HepG2 (cell line): Measurements from ENCODE around the gene ADGRV1. TPM values are rescaled to one million over a fixed set of nuclear protein-coding genes. Genes with fewer than 3 reads are reported as not detected.

Source experiments
- ATAC-seq: fragments of 200-7000 bp; cut with Tn5 transposase; 3 replicates; pipeline ENCODE4 v1.9.1; 2020; ENCODE audit warnings: mild to moderate bottlenecking, moderate library complexity
- BruUV-seq: library from RNA; stranded (reverse); fragments of 400-500 nt; replicated peaks from 2 replicates; lab custom pipeline; 2021; lab: Mats Ljungman, UMichigan
- CTCF ChIA-PET: fragments of 300-600 bp; formaldehyde crosslinking; extraction: SDS; loops from one replicate; lab custom pipeline; 2021; ENCODE audit warnings: low total read pairs, inconsistent platforms, low intra/inter-chr PET ratio; lab: Yijun Ruan, JAX
- POLR2A ChIA-PET: fragments of 350-600 bp; sonication (Branson Sonifier 250); formaldehyde crosslinking; loops from one replicate; lab custom pipeline; 2020; ENCODE audit warnings: antibody characterized with exemption, inconsistent platforms; lab: Yijun Ruan, JAX
- DNase-seq: peaks from one replicate; pipeline ENCODE4 v3.0.0-alpha.2; 2015; ENCODE audit warnings: low spot score
- FAIRE-seq: peaks from 3 replicates; lab custom pipeline; 2011; peaks lifted over from hg19 to GRCh38; lab: Jason Lieb, UNC
- H2AFZ ChIP-seq: one replicate; pipeline ENCODE4 v1.6.1; 2011; ENCODE audit warnings: low read length, inconsistent platforms
- H3K27ac ChIP-seq: fragments of 300-600 bp; 3 replicates; pipeline ENCODE4 v1.8.0; 2011; ENCODE audit warnings: mixed run types, mild to moderate bottlenecking, mixed read lengths, low read length, inconsistent platforms; ENCODE audit not compliant: insufficient read depth; ENCODE audit errors: extremely low read length
- H3K27me3 ChIP-seq, 2 experiments: fragments of 200-600 bp in 1 of 2; 2 replicates in 1 of 2; 3 replicates in 1 of 2; pipeline versions ENCODE4 v1.6.0 to v1.8.0; 2011; ENCODE audit warnings: low read length in 2 of 2, mild to moderate bottlenecking in 2 of 2, moderate library complexity in 2 of 2, inconsistent platforms in 1 of 2; ENCODE audit not compliant: insufficient read depth in 2 of 2, control insufficient read depth in 1 of 2
- H3K36me3 ChIP-seq, 2 experiments: fragments of 200-600 bp in 1 of 2; replicated peaks in 1 of 2; 2 replicates in 1 of 2; 3 replicates in 1 of 2; pipeline versions ENCODE4 v1.5.1 to v1.8.0; 2011; ENCODE audit warnings: low read length in 2 of 2, inconsistent platforms in 1 of 2; ENCODE audit not compliant: insufficient read depth in 2 of 2, control insufficient read depth in 1 of 2
- H3K4me1 ChIP-seq: 2 replicates; pipeline ENCODE4 v1.5.1; 2012; ENCODE audit warnings: low read length, inconsistent platforms; ENCODE audit not compliant: insufficient read depth
- H3K4me2 ChIP-seq: 2 replicates; pipeline ENCODE4 v1.6.0; 2011; ENCODE audit warnings: low read depth, low read length, inconsistent platforms
- H3K4me3 ChIP-seq, 3 experiments: fragments of 200-600 bp in 1 of 3; sonication (generic), shearing (Covaris generic) in 1 of 3; replicated peaks in 1 of 3; 2 replicates each; pipeline ENCODE4 v1.5.1; 2011 to 2016; ENCODE audit warnings: low read length in 3 of 3, inconsistent platforms in 2 of 3, low read depth in 2 of 3, mild to moderate bottlenecking in 2 of 3, control low read depth in 1 of 3, mixed read lengths in 1 of 3; ENCODE audit not compliant: insufficient read depth in 1 of 3
- H3K79me2 ChIP-seq: one replicate; pipeline ENCODE4 v1.6.1; 2011; ENCODE audit warnings: low read length, inconsistent platforms; ENCODE audit not compliant: insufficient read depth
- H3K9ac ChIP-seq: 2 replicates; pipeline ENCODE4 v1.6.0; 2011; ENCODE audit warnings: mild to moderate bottlenecking, low read depth, low read length, inconsistent platforms; ENCODE audit not compliant: insufficient read depth
- H3K9me3 ChIP-seq: 2 replicates; pipeline ENCODE4 v1.5.1; 2012; ENCODE audit warnings: mild to moderate bottlenecking, low read length
- H4K20me1 ChIP-seq: 2 replicates; pipeline ENCODE4 v1.6.0; 2011; ENCODE audit warnings: inconsistent platforms, mild to moderate bottlenecking, low read length, moderate library complexity; ENCODE audit not compliant: insufficient read depth
- BCL6 ChIP-seq: IDR thresholded peaks from 2 replicates; pipeline ENCODE4 v1.6.1; 2016; ENCODE audit warnings: missing genetic modification reagents, missing compliant biosample characterization
- CBX1 ChIP-seq: IDR thresholded peaks from one replicate; pipeline ENCODE4 v1.6.1; 2016; ENCODE audit warnings: antibody characterized with exemption, low read depth
- CREB1 ChIP-seq, 2 experiments: fragments of 450-650 bp in 1 of 2; IDR thresholded peaks; 2 replicates each; pipeline ENCODE4 v1.6.1; 2016 to 2017; ENCODE audit warnings: control low read depth in 1 of 2, mild to moderate bottlenecking in 1 of 2, missing compliant biosample characterization in 1 of 2, missing genetic modification characterization in 1 of 2
- MAFK ChIP-seq, 2 experiments: IDR thresholded peaks in 1 of 2; conservative IDR thresholded peaks in 1 of 2; 2 replicates each; pipeline ENCODE4 v1.6.1; 2011; ENCODE audit warnings: improper control_type of control experiment in 2 of 2, low read length in 2 of 2
- NFE2L2 ChIP-seq: fragments of 150-350 bp; IDR thresholded peaks from 2 replicates; pipeline ENCODE4 v1.6.1; 2014; ENCODE audit warnings: low read length
- NKX3-1 ChIP-seq: sonication (generic); formaldehyde crosslinking; IDR thresholded peaks from 2 replicates; pipeline ENCODE4 v1.5.0; 2020; ENCODE audit warnings: missing genetic modification reagents
- SETDB1 ChIP-seq: sonication (generic); formaldehyde crosslinking; IDR thresholded peaks from 2 replicates; pipeline ENCODE4 v1.5.1; 2020; ENCODE audit warnings: missing genetic modification reagents, mild to moderate bottlenecking, borderline replicate concordance
- SKI ChIP-seq: fragments of 450-650 bp; IDR thresholded peaks from one replicate; pipeline ENCODE4 v1.6.1; 2018; ENCODE audit warnings: mild to moderate bottlenecking; ENCODE audit not compliant: partially characterized antibody
- SMAD9 ChIP-seq: sonication (generic); formaldehyde crosslinking; IDR thresholded peaks from 2 replicates; pipeline ENCODE4 v1.5.1; 2020; ENCODE audit warnings: mild to moderate bottlenecking, missing genetic modification reagents
- SMYD3 ChIP-seq: sonication (generic); formaldehyde crosslinking; IDR thresholded peaks from 2 replicates; pipeline ENCODE4 v1.8.1; 2023; ENCODE audit warnings: mild to moderate bottlenecking, missing genetic modification reagents
- TBX2 ChIP-seq: sonication (generic); formaldehyde crosslinking; IDR thresholded peaks from 2 replicates; pipeline ENCODE4 v1.5.0; 2020; ENCODE audit warnings: missing genetic modification reagents, mild to moderate bottlenecking, borderline replicate concordance
- TEAD3 ChIP-seq: optimal IDR thresholded peaks from 2 replicates; pipeline ENCODE3; 2016; ENCODE audit warnings: borderline replicate concordance
- ZFP36L1 ChIP-seq: sonication (generic); formaldehyde crosslinking; IDR thresholded peaks from 2 replicates; pipeline ENCODE4 v1.8.0; 2022; ENCODE audit warnings: mild to moderate bottlenecking, missing genetic modification reagents, moderate library complexity
- ZGPAT ChIP-seq: IDR thresholded peaks from 2 replicates; pipeline ENCODE4 v1.6.1; 2016; ENCODE audit warnings: mild to moderate bottlenecking
- ZMYM2 ChIP-seq: sonication (generic); formaldehyde crosslinking; IDR thresholded peaks from 2 replicates; pipeline ENCODE4 v1.8.0; 2022; ENCODE audit warnings: mild to moderate bottlenecking, missing genetic modification reagents
- ZNF12 ChIP-seq: sonication (generic); formaldehyde crosslinking; IDR thresholded peaks from 2 replicates; pipeline ENCODE4 v1.5.0; 2020; ENCODE audit warnings: missing genetic modification reagents
- WGBS: methylation state at CpG from one replicate; pipeline ENCODE4 v1.1.6; 2017; ENCODE audit warnings: low lambda C conversion rate; 5-methylcytosine and 5-hydroxymethylcytosine counted together
- in situ Hi-C: cut with HindIII; loops from 2 replicates; pipeline ENCODE4 v1.10.0; 2017; ENCODE audit warnings: low pct_unique_long_range_greater_than_20kb; ENCODE audit not compliant: extremely low pct_ligation_motif_present
- intact Hi-C: fragments of 100-400 bp; cut with micrococcal nuclease; formaldehyde crosslinking; loops from one replicate; pipeline ENCODE4 v1.10.0; 2022; ENCODE audit not compliant: unreplicated experiment
- polyA plus RNA-seq, 8 experiments: library from polyadenylated mRNA; depleted of rRNA in 3 of 8; stranded (reverse) in 7 of 8; unstranded in 1 of 8; fragments of >200 nt; fragmentation: Illumina TruSeq in 4 of 8; extraction: Trizol in 4 of 8; gene quantifications; 2 replicates each; pipeline versions ENCODE4 v1.2.1 to v1.2.3, GENCODE V29; 2011 to 2016; ENCODE audit warnings: low read depth in 4 of 8, missing spikeins in 1 of 8, mixed read lengths in 1 of 8; ENCODE audit not compliant: insufficient read depth in 1 of 8
- total RNA-seq, 5 experiments: library from RNA; depleted of rRNA; stranded (reverse); fragments of >200 nt; fragmentation: Illumina TruSeq; extraction: Trizol; gene quantifications; 2 replicates each; pipeline ENCODE4 v1.2.3, GENCODE V29; 2016; ENCODE audit warnings: low read depth in 1 of 5

ADGRV1 gene
- total and polyA plus RNA-seq, 2 of the 13 experiments (the other 11 are each of a cell fraction or from before 2014, with no cell fraction given), result 1.7 to 3.9 TPM

GRCh38 chr5:90888511-90889324 lies 330.1 kb downstream of the ADGRV1 start:
- DNase-seq, result peak; percentile 64
- no peaks in the 10 kb centered on the region for H4K20me1 ChIP-seq
- no peaks in the 10 kb centered on the region for H3K9me3 ChIP-seq
- no peaks in the 10 kb centered on the region for H3K36me3 ChIP-seq
- 100% methylated on average over 1 of the region's 1 CpG for WGBS
- H3K27me3 ChIP-seq, result no peaks in the 10 kb centered on the region
- in situ Hi-C loops (no loop called here), intact Hi-C loops (no loop called here)
- H3K79me2 ChIP-seq, result no peaks in the 10 kb centered on the region
- peak overlapping the region; percentile 8; the same call in 1 of the 2 replicates for H3K4me2 ChIP-seq
- BruUV-seq, result no TSS peak
- peak; percentile 21 for FAIRE-seq
- no peak overlapping the region for H2AFZ ChIP-seq
- ChIA-PET POLR2A (interaction anchor here (1.7 kb wide), 1 partner anchor 494 kb away, joined by 5 read pairs; the partner anchor contains the start of gene ARRDC3), CTCF (no interaction called here)
- H3K4me3 ChIP-seq, result no peak overlapping the region
- H3K9ac ChIP-seq, result no peak overlapping the region
- H3K27ac ChIP-seq, result peak overlapping the region; percentile 29
- peak; percentile 75 for ATAC-seq
- peaks cover 30% of the 10 kb centered on the region for H3K4me1 ChIP-seq
- 0 out of 2 replicates have a peak, but pooled peaks have one; percentile 19 for TF ChIP-seq TBX2 (CRISPR knock-in tag)
- 0 out of 2 replicates have a peak, but pooled peaks have one; percentile 32 for TF ChIP-seq ZGPAT (CRISPR knock-in tag)
- TF ChIP-seq NKX3-1 (CRISPR knock-in tag), result no peak
- no peak for TF ChIP-seq CBX1
- peak; percentile 81 for TF ChIP-seq BCL6 (CRISPR knock-in tag)
- TF ChIP-seq SMYD3, result peak; percentile 7; the same call in 1 of the 2 replicates
- peak; percentile 47 to 65; a peak in 3 of 4 replicates for TF ChIP-seq MAFK (conservative IDR thresholded peaks at IDR 0.05 in 1 of 2, IDR thresholded peaks at IDR 0.05 in 1 of 2; ENCODE audit: low read length in 2 of 2)
- TF ChIP-seq ZFP36L1 (CRISPR knock-in tag), result 0 out of 2 replicates have a peak, but pooled peaks have one; percentile 40
- TF ChIP-seq ZNF12 (CRISPR knock-in tag), result 0 out of 2 replicates have a peak, but pooled peaks have one; percentile 29
- TF ChIP-seq TEAD3 (CRISPR knock-in tag), result peak; percentile 24
- TF ChIP-seq ZMYM2, result 0 out of 2 replicates have a peak, but pooled peaks have one; percentile 18
- no peak for TF ChIP-seq SETDB1 (CRISPR knock-in tag)
- TF ChIP-seq CREB1 (IDR thresholded peaks at IDR 0.05), result no peak
- TF ChIP-seq CREB1 (CRISPR knock-in tag; IDR thresholded peaks at IDR 0.05), result 0 out of 2 replicates have a peak, but pooled peaks have one; percentile 35
- TF ChIP-seq SMAD9, result no peak
- peak; percentile 14 for TF ChIP-seq SKI
- no peak for TF ChIP-seq NFE2L2
